Measurements from ENCODE around the gene DNAJA3. TPM values are rescaled to one million over a fixed set of nuclear protein-coding genes. Genes with fewer than 3 reads are reported as not detected.

DNAJA3 gene
- total RNA-seq, 2 donors from 2014 or later = 47.6 to 60.0 TPM

DNA sequence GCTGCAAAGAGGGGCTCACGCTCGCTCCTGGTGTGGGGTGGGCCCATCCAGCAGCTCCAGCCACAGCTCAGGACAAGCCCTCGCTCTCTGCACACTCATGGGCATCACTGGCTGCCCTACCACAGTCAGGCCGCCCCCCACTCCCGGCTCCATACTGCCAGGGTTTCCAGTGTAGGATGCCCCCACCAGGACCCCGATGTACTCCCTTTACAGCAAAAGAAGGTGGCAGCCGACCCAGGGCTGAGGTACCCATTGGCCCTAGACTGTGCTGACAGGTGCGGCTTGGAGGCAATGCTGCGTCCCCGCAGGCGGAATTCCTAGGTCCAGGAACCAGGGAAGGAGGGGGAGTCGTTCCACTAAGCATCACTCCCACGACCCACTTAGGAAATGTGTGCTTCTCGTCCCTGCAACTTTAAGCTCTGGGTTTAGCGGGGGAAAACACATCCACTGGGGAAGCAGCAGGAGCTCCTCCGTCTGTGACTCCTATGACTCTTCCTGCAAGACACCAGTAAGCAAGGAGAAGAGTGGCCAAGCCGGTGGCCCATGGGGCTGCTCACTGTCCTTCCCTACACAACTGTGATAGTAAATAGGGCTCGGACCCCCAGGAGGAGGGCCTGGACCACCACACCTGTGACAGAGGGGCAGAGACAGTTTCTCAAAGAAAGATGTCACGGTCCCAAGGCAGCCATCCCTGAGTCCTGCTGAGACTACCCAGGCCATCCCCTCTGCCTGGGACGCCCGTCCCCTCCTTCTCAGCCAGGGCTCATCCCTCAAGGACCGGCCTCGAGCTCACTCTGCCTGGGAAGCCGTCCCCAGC lies 22.3 kb upstream of the DNAJA3 start:
- no peaks in the 10 kb centered on the region for H3K4me1 ChIP-seq (replicated peaks)
- H3K4me3 ChIP-seq = no peak overlapping the region
- H3K27me3 ChIP-seq (replicated peaks; ENCODE audit: insufficient read depth) = no peaks in the 10 kb centered on the region
- peaks cover 0 to 7% of the 10 kb centered on the region in 2 donors for H3K36me3 ChIP-seq
- H3K9me3 ChIP-seq = no peaks in the 10 kb centered on the region
- no peak overlapping the region for H3K27ac ChIP-seq
- intact Hi-C loops (cut with DNase I) = loop anchor here (10.0 kb wide), 1 partner anchor 119 kb away; no protein-coding TSS in a partner anchor
- TF ChIP-seq, protein P1, sequence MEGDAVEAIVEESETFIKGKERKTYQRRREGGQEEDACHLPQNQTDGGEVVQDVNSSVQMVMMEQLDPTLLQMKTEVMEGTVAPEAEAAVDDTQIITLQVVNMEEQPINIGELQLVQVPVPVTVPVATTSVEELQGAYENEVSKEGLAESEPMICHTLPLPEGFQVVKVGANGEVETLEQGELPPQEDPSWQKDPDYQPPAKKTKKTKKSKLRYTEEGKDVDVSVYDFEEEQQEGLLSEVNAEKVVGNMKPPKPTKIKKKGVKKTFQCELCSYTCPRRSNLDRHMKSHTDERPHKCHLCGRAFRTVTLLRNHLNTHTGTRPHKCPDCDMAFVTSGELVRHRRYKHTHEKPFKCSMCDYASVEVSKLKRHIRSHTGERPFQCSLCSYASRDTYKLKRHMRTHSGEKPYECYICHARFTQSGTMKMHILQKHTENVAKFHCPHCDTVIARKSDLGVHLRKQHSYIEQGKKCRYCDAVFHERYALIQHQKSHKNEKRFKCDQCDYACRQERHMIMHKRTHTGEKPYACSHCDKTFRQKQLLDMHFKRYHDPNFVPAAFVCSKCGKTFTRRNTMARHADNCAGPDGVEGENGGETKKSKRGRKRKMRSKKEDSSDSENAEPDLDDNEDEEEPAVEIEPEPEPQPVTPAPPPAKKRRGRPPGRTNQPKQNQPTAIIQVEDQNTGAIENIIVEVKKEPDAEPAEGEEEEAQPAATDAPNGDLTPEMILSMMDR (IDR thresholded peaks at IDR 0.05) = no peak
- no peak for TF ChIP-seq POLR2AphosphoS5 (IDR thresholded peaks at IDR 0.05)
- TF ChIP-seq POLR2A (IDR thresholded peaks at IDR 0.05) = no peak
- DNase-seq (ENCODE audit: low spot score) = no peak
- 84% methylated on average over 24 of the region's 24 CpGs for whole genome bisulfite sequencing

DNA sequence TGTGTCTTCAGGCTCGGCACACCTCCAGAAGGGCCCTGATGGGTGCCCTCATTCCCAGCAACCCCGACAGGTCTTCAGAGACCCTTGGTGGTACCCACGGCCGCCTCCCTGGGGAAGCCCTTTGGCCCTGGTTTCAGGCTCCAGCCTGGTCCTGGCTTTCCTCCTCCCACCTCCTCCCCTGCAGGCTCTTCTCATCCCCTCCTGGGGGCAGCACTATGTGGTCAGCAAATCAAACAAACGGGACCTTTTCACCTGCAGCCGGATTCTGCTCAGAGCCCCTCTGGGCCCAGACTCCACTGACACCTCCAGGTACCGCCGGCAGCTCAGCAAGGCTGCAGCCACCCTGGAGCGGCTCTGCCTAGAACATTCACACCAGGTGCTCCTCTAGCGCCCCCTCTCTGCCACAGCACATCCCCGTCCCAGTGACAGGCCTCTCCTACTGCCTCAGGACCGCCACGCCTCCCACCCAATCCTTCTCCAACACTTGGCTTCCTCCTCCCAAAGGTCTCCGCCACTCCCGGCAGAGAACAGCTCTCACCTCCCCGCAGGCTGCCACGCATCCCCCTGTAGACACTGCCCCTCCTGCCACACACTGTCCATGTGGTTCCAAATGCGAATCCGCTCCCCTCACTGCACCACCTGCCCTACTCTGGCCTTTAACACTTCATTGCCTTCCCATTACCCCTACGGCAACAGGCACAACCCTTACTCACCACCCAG lies 21.3 kb upstream of the DNAJA3 start:
- H3K9me3 ChIP-seq = no peaks in the 10 kb centered on the region
- TF ChIP-seq, protein P1 (IDR thresholded peaks at IDR 0.05) = peak in 3 of 4 experiments; percentile 28 to 61 (median 33)
- no peak for TF ChIP-seq POLR2AphosphoS5 (IDR thresholded peaks at IDR 0.05)
- no peak for TF ChIP-seq POLR2A (IDR thresholded peaks at IDR 0.05)
- DNase-seq (ENCODE audit: low spot score) = no peak
- no peaks in the 10 kb centered on the region for H3K27me3 ChIP-seq (replicated peaks; ENCODE audit: insufficient read depth)
- no peak overlapping the region for H3K4me3 ChIP-seq
- intact Hi-C loops (cut with DNase I) = loop anchor here (10.0 kb wide), 1 partner anchor 120 kb away; no protein-coding TSS in a partner anchor
- H3K27ac ChIP-seq = no peak overlapping the region
- no peaks in the 10 kb centered on the region for H3K4me1 ChIP-seq (replicated peaks)
- peaks cover 0 to 7% of the 10 kb centered on the region in 2 donors for H3K36me3 ChIP-seq
- WGBS = 71% methylated on average over 20 of the region's 20 CpGs

DNA sequence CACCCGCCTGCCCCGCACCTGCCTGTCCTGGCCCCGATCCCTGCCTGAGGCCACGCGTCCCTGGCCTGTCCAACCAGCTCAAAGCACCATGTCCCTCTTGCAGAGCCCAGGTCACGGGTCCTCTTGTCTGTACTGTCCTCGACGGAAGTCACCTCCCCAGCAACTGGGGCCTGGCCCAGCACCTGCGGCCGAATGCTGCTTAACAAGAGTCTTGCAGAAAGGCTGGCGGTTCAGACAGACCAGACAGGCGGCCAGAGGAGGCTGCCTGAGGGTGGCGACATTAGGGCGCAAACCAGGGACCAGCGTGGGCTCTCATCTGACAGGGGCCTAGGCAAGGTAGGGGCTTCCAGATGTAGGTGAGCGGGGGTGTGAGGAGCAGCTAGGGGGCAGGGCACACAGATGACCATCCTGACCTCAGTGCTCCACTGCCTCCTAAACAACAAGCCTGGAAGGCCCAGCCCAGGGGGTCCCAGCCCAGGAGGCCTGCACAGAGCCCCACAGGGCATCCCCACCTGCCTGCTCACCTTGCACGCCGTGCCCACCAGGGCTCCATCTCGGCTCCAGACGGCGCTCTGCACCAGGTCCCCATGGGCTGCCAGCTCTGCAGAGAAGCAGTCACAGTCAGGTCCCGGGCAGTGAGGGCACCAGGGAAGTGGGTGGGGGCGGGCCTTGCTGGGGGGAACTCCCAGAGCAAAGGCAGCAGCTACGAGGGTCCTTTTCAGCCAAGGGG lies 20.5 kb upstream of the DNAJA3 start:
- H3K4me1 ChIP-seq (replicated peaks) = no peaks in the 10 kb centered on the region
- H3K36me3 ChIP-seq = peaks cover 0 to 7% of the 10 kb centered on the region in 2 donors
- H3K9me3 ChIP-seq = no peaks in the 10 kb centered on the region
- no peak overlapping the region for H3K4me3 ChIP-seq
- intact Hi-C loops (cut with DNase I) = loop anchor here (10.0 kb wide), 1 partner anchor 120 kb away; no protein-coding TSS in a partner anchor
- no peak overlapping the region for H3K27ac ChIP-seq
- no peak for DNase-seq (ENCODE audit: low spot score)
- H3K27me3 ChIP-seq (replicated peaks; ENCODE audit: insufficient read depth) = no peaks in the 10 kb centered on the region
- no peak for TF ChIP-seq POLR2A (IDR thresholded peaks at IDR 0.05)
- TF ChIP-seq, protein P1 (IDR thresholded peaks at IDR 0.05) = no peak
- TF ChIP-seq POLR2AphosphoS5 (IDR thresholded peaks at IDR 0.05) = no peak
- WGBS = 91% methylated on average over 20 of the region's 24 CpGs

DNA sequence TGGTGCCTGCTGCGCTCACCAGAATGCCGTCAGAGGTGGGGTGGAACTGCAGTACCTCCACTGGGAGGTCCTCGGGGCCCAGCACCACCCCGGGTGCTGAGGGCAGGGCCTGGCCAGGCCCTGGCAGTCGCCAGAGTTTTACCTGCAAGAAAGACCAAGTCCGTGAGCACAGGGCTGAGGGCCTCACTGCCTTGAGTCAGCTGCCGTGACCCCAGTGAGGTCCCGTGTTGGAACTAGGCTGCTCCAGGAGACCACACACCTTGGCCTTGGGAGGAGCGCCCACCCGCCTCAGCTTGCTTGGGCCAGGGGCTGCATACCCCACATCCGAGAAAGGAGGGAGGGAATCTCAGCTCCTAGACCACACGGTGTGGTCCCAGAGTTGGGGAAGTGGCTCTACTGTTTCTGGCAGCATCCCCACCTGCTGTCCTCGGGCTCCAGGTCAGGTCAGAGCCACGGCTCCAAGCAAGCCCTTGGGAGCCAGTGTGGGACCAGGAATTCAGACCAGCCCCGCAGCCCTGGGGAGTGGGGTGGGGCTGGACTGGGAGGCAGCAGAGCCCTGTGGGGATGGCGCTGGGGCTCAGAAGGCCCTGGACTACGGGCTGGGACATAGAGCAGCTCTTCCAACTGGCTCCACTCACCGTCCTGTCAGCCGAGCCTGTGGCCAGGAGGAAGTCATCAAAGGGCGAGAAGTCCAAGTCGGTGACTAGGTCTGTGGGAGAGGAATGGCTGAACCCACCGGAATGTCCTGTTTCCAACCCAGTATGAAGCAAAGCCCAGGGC lies 17.9 kb upstream of the DNAJA3 start:
- 88% methylated on average over 16 of the region's 22 CpGs for WGBS

More for the DNA sequence above, 17.9 kb upstream of the DNAJA3 start:
- no peaks in the 10 kb centered on the region for H3K27me3 ChIP-seq (replicated peaks; ENCODE audit: insufficient read depth)
- H3K4me1 ChIP-seq (replicated peaks) = peaks cover 11% of the 10 kb centered on the region
- H3K9me3 ChIP-seq = no peaks in the 10 kb centered on the region
- intact Hi-C loops (cut with DNase I) = loop anchor here (10.0 kb wide), 1 partner anchor 123 kb away; no protein-coding TSS in a partner anchor
- H3K4me3 ChIP-seq = no peak overlapping the region
- TF ChIP-seq, protein P1 (IDR thresholded peaks at IDR 0.05) = no peak
- TF ChIP-seq POLR2A (IDR thresholded peaks at IDR 0.05) (no peak), POLR2AphosphoS5 (IDR thresholded peaks at IDR 0.05) (no peak)
- H3K27ac ChIP-seq = no peak overlapping the region
- no peak for DNase-seq (ENCODE audit: low spot score)
- H3K36me3 ChIP-seq = peaks cover 0 to 7% of the 10 kb centered on the region in 2 donors
